HG03432 (cell line): Measurements from ENCODE around the gene ABCF1.
"Not testable (repeated sequence)": the region's sequence is repeated elsewhere in the genome, so short reads cannot be mapped to it uniquely, and the experiment has no call there.

Experiments
- ATAC-seq: cut with Tn5 transposase; IDR thresholded peaks from one replicate; pipeline ENCODE4 v1.9.1; 2021; ENCODE audit warnings: mild to moderate bottlenecking, moderate library complexity; ENCODE audit not compliant: unreplicated experiment

ABCF1 gene

DNA sequence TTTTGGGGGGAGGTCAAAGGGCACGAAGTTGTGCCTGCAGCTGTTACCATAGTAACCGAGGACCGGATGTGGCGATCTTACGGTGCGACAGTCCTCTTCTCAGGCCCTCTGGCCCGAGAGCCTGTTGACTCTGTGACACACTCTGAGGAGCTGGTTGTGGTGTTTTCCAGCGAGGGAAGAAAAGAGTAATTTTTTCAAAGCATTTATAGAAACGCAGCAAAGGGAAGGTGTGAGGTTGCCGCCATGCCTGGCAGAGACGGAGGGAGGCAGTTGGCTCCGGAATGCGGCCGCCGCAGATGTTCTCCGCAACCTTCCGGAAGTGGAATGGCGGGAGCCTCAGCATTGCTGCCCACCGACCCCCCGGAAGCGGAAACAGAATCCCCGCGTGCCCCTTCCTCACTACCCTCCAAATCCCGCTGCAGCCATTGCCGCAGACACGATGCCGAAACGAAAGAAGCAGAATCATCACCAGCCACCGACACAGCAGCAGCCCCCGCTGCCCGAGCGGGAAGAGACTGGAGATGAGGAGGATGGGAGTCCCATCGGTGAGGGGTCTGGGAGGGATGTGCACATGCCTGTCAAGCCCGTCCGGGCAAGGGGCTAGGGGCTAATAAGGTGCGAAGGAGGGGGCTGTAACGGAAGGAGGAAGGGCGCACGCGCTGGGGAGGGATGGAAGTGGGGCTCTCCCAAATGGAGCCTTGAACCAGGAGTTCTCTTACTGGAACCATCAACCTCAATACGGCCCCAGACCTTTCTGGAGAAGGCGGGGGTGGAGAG is 14.1 kb upstream of the ABCF1 start, which contains the start of gene PRR3:
Gene PRR3, plus strand, starts transcription at position 390 of the 777 bp plus-strand sequence. Its CDS starts 50 bp downstream, at position 440.
- peak; percentile 61 for ATAC-seq

DNA sequence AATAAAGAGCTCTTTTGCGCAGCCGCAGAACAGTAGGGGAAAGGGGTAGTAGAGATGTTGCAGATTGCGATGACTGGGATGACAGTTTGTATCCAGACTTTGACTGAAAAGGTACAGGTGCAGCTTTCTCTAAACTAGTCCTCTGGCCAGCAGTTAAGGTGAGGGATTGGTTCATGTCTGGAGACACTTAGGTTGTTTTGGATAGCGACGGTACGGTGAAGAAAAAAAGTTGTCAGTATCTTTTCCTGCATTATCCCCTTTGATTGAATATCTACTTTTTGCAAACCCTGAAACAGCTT is 13.6 kb upstream of the ABCF1 start:
- ATAC-seq: no peak

DNA sequence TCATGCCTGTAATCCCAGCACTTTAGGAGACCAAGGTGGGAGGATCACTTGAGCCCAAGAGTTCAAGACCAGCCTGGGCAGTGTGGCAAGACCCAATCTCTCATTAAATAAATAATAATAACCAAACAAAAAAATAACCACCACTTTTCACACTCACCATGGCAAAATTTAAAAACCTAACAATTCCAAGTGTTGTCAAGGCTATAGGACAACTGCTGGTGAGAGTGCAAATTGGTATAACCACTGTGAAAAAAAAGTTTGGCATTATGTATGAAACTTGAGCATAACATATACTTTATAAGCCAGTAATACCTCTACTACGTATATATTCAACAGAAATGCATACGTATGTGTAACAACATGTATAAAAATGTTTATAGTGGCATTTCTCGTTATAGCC is 10.3 kb upstream of the ABCF1 start:
- no peak for ATAC-seq

DNA sequence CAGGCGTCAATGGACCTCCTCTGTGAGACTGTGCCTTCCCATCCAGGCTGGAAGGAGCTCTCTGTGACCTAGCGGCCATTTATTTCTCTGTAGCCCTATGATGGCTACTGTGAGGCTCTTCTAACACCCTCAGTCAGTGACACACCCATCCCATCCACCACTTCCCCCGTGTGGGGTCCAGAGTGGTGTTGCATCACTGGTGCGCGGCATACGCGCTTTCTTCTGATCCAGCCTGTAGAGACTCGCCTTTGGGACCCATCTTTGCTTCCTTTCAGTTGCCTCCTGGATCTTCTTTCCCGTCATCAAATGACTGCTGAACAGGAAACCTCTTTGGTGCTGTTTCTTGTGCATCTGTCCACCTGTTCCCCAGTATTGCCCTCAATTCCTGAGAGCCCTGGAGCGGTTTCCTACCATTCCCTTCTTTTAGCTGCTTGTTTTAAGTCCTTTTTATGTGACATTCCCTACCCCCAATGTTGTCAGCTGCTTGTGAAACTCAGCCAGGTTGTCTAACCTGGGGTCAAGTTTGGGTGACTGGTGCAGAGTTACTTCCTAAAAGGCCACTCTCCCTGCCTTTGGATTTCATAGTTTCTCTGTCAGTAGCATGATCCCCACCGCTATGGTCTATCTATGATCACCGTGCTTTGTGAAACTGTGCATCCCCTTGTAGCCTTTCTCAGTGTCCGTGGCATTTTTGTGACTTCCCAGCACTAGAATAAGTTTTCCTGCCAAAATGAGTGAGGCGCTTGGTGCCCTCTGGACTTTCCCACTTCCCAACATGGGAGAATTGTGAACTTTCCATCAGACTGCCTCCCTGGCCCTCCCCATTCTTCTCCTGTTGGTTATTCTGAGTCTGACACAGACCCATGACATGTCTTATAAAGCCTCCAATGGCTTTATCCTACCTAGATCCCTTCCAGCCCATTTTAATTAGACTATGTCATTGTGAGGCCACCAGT is 8.5 kb upstream of the ABCF1 start:
- no peak for ATAC-seq

DNA sequence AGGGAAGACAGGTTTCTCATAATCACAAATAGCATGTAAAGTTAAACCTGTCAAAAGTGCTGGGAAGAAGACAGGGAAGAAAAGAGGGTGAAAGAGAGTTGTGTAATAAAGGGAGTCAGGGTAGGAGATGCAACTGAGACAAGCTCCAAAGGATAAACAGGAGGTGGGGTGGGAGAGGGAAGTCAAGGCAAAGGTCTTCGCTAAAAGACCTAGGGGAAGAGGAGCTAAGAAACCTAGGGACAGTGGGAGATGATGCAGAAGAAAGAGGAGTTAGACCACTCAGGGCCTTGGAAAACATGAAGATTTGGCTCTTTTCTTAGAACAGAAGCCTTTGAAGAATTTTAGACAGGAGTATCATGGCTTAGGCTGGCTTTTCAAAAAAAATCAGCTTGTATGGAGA is 7.1 kb upstream of the ABCF1 start:
- ATAC-seq: no peak

DNA sequence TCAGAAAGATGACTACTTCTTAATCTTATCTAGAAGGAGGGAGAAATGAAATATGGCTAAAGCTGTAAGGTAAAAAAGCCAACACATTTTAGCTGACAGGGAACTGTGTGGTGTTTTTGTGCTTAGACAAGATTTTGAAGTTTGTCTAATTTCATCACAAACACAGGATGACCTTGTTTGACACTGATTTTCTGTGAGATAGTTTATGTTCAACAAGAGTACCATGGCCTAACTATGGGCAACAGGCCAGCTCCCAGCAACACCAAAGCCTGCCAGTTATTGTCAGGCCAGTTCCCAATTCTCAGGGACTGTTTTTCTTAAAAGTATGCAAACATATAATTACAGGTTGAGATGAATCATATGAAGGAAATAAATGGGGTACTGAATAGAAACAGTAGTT is 5.5 kb upstream of the ABCF1 start:
- ATAC-seq: no peak

DNA sequence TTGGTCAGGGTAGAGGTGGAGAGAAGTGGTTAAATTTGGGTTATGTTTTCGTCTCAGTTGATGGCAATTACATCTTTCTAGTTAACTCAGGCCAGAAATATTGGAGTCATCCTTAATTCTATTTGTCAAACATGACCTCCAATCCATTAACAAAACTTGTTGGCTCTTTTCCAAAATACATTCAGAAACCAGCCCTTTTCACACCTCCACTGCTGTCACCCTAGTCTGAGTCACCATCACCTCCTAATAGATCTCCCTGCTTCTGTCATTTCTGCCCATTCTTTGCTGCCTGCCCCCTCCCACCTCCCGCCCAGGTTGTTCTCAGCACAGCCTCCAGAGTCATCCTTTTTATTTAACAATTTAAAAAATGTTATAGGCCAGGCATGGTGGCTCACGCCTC is 3.0 kb upstream of the ABCF1 start:
- no peak for ATAC-seq

DNA sequence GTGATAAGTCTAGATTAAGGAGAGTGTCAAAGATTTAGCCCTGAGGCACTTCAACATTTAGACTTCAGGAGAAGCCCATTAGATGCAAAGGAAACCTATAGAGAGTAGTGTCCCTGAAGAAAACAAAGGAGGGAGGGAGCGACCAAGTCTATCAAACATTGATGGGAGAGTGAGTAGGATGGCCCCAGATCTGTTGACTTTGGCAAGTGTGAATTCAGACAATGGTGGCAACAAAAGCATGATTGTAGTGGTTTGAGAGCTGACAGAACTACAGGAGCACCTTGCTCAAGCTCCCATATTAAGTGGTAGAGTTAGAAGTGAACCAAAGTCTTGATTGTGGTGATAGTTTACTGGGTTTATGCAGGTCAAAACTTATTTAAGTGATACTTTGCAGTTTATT is 979 bp upstream of the ABCF1 start:
- no peak for ATAC-seq

DNA sequence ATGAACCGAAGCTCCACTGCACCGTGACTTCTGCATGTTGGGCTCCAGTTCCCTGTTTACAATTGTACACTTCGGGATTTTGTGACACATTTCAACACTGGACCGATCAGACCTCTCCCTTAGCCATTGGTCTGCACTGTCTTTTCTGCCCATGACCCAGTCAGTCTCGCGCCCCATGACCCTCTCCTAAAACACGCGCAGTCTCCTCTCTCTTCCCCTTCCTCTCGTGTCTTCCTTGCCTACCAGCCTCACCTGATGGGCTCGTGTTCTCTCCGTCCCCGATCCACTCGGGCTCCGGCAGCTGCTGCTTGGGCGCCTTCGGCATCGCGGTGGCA is 535 bp upstream of the ABCF1 start:
- peak; percentile 27 for ATAC-seq

DNA sequence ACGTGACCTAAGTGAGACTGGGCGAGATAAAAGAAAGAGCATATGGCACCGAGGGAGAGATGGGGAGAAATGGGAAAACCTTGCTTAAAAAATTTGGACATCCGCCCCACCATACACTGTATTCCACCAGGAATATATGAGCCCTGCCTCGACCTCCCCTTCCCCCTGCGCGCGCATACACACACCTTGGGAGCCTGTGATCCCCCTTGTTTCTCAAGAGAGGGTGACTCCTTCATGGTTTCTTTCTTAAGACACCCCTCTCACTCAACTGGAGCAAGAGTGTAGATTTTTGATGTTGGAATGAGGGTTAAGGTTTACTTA is 480 bp downstream of the ABCF1 start:
- ATAC-seq: no peak

DNA sequence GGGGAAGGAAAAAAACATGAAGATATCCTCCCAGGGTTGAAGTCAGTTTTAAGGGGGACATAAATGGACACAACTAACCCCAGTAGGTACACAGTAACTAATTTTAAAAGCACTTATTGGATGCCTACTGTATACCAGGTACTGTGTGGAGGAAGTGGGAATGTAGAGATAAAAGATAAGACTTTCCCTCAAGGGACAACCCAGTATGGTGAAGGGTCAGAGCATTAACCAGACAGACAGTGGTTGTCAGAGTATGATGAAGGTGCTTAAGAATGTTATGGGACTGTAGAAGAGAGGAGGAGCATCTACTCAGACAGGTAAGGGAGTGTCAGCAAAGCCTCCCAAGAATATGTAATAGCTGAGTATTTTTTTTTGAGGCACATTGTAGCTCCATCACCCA is 906 bp downstream of the ABCF1 start:
- no peak for ATAC-seq

DNA sequence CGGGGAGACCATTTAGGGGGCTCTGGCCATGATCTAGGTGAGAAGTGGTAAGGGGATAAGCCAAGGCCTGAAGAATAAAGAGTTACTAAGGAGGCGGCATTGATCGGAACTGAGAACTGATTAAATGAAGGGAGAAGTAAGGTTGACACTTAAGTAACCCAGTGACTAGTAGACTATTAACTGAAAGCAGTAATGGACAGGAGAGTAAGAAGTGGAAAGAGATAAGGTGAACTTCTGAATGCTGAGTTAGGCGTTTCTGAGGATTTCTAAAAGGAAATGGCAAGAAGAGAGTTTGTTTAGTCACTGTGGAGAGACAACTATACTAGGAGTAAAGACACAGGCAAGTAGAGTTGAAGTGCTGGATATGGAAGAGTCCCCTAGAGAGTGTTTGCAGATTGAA is 1.9 kb downstream of the ABCF1 start:
- ATAC-seq: no peak

DNA sequence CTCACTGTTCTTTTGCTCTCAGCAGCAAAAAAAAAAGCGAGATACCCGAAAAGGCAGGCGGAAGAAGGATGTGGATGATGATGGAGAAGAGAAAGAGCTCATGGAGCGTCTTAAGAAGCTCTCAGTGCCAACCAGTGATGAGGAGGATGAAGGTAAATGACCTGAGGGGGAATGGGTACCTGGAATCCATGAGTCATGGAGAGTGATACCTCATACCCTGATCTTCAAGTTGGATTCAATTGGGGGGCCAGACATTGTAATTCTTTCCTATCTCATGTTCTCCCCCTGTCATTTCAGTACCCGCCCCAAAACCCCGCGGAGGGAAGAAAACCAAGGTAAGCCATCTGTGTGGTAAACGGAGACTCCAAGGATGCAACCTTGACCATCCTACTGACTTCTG is 6.8 kb downstream of the ABCF1 start:
- no peak for ATAC-seq

DNA sequence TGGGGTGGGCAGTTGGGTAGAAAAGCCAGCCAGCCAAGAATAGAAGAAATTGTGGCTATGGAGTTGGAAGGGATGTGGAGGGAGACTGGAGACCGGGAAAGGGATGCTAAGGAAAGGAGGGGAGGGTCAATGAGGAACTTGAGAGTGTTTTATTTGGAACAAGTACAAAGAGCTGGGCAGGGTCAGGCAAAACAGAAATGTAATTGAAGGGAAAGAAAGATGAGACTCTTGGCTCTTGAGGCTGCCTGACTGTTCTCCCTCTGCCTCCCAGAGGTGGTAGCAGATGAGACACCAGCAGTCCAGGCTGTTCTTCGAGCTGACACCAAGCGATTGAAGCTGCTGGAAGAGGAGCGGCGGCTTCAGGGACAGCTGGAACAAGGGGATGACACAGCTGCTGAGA is 12.7 kb downstream of the ABCF1 start:
- no peak for ATAC-seq

DNA sequence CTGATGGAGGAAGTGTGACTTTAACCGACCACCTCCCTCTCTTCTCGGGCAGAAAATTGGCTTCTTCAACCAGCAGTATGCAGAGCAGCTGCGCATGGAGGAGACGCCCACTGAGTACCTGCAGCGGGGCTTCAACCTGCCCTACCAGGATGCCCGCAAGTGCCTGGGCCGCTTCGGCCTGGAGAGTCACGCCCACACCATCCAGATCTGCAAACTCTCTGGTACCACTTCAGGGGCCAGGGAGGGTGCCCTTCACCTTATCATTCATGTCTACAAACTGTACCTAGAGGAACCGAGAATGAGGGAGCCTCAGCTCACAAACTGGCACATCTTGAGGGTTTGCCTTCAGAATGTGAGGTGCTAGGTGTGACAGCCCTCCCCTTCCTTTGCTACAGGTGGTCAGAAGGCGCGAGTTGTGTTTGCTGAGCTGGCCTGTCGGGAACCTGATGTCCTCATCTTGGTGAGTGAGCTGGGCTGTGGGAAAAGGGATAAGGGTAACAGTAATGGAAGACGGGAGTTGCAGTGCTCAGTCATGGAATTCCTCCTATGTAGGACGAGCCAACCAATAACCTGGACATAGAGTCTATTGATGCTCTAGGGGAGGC is 18.6 kb downstream of the ABCF1 start:
- no peak for ATAC-seq

DNA sequence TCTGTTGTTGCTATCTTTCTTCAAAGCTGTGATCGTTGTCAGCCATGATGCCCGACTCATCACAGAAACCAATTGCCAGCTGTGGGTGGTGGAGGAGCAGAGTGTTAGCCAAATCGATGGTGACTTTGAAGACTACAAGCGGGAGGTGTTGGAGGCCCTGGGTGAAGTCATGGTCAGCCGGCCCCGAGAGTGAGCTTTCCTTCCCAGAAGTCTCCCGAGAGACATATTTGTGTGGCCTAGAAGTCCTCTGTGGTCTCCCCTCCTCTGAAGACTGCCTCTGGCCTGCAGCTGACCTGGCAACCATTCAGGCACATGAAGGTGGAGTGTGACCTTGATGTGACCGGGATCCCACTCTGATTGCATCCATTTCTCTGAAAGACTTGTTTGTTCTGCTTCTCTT is 19.3 kb downstream of the ABCF1 start:
- no peak for ATAC-seq

DNA sequence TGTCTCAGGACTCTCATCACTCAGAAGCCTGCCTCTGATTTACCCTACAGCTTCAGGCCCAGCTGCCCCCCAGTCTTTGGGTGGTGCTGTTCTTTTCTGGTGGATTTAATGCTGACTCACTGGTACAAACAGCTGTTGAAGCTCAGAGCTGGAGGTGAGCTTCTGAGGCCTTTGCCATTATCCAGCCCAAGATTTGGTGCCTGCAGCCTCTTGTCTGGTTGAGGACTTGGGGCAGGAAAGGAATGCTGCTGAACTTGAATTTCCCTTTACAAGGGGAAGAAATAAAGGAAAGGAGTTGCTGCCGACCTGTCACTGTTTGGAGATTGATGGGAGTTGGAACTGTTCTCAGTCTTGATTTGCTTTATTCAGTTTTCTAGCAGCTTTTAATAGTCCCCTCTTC is 19.8 kb downstream of the ABCF1 start:
- ATAC-seq: no peak

DNA sequence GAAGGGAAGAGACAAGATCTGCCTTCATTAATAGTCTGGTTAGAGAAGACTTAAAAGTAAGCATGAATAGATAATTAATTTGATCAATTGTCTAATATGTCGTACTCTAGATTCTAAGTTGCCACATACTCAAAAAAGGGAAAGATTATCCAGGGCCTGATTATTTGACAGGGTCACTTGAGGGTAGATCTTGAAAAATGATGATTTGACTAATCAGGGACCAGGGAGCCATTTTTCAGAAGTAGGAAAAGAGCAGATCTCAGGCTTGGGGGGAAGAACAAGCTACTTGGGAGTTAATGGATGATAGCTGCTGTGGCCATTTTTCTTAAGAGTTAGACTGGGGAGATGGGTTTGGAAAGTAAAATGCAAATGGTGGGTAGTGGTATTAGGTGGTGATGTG is 21.0 kb downstream of the ABCF1 start:
- no peak for ATAC-seq

DNA sequence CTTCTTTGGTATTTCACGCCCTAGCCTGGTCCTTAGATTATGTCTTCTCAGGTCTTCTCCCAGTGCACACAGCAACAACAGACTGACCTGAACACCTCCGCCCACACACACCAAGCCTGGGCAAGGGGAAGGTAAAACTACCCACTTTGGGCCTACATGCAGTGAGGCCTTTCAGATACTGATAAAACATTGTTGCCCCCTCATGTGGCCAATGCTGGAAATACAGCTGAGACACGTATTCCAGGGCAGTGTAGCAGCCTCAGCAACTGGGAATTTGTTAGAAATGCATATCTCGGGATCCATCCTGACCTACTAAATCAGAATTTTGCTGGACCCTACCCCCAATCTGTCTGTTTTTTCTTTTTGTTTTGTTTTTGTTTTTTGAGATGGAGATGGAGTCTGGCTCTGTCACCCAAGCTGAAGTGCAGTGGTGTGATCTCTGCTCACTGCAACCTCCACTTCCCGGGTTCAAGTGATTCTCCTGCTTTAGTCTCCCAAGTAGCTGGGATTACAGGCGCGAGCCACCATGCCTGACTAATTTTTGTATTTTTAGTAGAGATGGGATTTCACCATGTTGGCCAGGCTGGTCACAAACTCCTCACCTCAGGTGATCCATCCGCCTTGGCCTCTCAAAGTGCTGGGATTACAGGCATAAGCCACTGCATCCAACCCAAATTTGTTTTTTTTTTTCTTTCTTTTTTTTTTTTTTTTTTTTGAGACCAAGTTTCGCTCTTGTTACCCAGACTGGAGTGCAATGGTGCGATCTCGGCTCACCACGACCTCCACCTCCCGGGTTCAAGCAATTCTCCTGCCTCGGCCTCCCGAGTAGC is 26.3 kb downstream of the ABCF1 start:
- not testable (repeated sequence) for ATAC-seq

DNA sequence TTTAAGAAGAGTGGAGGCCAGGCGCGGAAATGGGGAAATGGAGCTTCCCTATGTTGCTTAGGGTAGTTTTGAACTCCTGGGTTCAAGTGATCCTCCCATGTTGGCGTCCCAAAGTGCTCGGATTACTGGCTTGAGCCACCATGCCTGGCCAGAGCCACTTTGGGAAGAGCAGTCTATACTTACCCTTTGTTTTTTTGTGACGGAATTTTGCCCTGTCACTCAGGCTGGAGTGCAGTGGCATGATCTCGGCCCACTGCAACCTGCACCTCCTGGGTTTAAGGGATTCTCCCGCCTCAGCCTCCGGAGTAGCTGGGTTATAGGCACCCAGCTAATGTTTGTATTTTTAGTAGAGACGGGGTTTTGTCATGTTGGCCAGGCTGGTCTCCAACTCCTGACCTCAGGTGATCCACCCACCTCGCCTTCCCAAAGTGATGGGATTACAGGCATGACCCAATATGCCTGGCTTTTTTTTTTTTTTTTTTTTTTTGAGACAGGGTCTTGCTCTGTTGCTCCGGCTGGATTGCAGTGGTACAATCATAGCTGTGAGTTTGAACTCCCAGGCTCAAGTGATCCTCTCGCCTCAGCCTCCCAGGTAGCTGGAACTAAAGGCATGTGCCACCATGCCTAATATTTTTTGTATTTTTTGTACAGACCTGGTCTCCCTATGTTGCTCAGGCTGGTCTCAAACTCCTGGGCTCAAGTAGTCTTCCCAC is 27.8 kb downstream of the ABCF1 start:
- ATAC-seq: no peak
